Aortic smooth muscle cell (primary cell): Measurements from ENCODE around the gene SMIM44. TPM values are rescaled to one million over a fixed set of nuclear protein-coding genes. Genes with fewer than 3 reads are reported as not detected.

ENCODE experiments used
- total RNA-seq: library from RNA; depleted of rRNA; stranded (reverse); fragments of >200 nt; gene quantifications from 2 replicates; pipeline ENCODE4 v1.2.3, GENCODE V29; 2014

Gene SMIM44
- total RNA-seq: not detected in 2 replicates

DNA sequence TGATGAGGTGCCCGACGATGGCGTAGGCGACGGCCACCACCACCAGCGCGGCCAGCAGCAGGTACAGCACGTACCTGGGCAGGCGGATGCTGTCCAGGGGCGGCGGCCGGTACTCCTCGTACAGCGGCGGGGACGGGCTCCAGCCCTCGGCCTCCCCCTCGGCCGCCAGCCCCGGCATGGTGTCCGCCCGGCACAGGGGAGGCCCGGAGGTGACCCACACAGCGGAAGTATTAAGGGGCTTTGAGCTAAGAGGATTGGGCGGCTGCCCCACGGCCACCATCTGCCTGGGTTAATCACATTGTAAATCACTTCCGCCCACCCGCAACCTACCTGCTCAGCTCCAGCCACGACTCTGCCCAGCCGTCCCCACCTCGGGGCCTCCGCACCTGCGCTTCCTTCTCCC is at the start of gene SMIM44:
Gene SMIM44 (minus strand): TSS at position 216 of the 403 bp plus-strand sequence. CDS start 38 bp downstream, at position 178.

DNA sequence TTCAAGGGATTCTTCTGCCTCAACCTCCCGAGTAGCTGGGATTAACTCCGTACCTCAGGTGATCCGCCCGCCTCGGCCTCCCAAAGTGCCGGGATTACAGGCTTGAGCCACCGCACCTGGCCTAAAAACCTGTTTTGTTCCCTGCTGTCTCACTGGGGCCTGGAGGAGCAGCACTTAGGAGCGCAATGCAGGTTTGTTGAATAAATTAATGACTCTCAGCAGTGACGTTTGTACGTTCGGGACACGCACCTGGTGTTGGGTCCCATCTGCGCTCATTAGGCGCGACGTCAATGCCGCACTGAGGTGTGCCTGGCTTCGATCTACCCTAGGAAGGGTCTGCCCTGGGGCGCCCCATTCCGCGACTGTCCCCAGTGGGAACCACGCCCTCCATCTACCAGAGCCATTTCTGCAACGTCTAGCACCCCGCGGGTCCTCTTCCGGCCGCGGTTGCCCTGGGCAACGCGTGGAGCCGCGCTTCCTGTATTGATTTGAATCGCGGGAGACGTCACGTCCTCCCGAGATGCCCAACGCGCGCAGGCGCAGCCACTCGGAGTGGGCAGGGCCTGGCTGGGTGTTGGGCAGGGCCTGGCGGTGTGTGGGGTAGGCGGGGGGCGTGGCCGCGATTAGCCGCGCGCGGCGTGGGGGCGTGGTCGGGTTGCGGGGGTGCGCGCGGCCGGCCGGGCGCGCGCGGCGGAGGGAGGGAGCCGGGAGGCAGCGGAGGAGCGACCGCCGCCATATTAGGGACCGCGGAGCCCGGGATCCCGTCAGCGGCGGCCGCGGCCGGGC is 22.6 kb upstream of the SMIM44 start, which contains the start of gene FZR1:
Gene FZR1 (plus strand): TSS at position 714 of the 786 bp plus-strand sequence. CDS start 16,679 bp downstream, outside the sequence.

DNA sequence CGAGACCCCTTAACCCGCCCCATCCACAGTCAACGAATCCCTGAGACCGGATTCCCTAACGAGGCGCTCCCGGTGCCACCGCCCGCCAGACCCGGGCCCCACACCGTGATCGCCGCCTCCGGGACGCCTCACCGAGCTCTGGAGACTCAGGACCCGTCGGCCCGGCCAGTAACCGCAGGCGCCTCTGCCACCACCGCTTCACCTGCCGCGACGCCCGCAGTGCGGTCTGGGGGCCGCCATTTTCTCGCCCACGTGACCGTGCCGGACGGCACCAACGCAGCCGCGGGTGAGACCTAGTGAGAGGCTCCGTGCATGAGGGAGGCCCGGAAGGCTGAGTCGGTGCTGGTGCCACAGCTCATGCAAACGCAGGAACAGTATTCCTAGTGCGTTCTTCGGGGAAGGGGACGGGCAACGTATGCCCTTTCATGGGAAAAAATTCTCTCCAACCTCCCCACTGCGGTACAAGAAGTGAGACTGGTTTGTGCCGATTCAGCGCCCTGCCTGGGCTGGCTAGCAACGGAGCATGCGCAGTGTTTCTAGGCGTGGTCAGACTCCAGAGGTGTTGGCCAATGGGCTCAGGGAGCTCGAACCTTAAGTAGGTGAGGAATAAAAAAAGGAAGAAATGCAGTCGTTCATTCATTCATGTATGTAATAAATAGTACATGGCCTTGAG is 17.3 kb upstream of the SMIM44 start, which contains the start of gene DOHH:
Gene DOHH (minus strand): TSS at position 246 of the 673 bp plus-strand sequence. CDS start 3,860 bp downstream, outside the sequence.

DNA sequence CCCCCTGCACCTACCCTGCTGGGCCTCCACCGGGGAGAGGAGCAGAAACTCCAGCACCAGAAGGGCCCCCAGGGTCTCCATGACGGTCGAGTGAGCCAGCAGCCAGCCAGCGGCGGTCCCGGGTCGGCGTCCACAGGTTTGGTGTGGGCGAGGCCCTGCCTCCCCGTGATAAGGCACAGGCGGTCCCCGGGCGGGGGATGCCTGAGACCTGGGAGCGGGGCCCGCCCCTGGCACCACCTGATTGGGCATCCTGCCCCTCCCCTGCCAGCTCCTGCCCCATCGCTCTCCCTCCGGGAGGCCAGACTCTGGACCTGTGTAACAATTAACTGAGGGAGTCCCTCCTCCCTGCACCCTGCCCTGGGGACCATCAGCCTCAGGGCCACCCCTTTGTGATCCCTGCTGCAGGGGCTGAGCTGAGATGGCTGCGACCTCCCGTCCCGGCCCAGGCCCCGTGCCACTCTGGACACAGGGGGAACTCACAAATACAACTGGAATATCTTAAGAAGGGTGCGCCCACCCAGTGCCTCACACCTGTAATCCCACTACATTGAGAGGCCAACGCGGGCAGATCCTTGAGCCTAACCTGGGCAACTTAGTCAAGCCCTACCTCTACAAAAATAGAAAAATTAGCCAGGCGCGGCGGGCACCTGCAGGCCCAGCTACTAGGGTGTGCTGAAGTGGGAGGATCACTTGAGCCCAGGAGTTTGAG is 2.7 kb downstream of the SMIM44 start, which contains the start of gene SMIM24:
Gene SMIM24 (minus strand): TSS at position 143 of the 709 bp plus-strand sequence. CDS start 62 bp downstream, at position 81.

Other genes with a start within 250 kb of the SMIM44 start
- gene NFIC, start 116.9 kb downstream of the SMIM44 start, total RNA-seq: 53.5 and 69.8 TPM in 2 replicates
- gene SMIM24, start 2.9 kb downstream of the SMIM44 start, total RNA-seq: not detected in 2 replicates
- gene DOHH, start 17.2 kb upstream of the SMIM44 start, total RNA-seq: 9.3 and 13.6 TPM in 2 replicates
- 30.5 and 33.0 TPM in 2 replicates for gene FZR1, start 22.9 kb upstream of the SMIM44 start, total RNA-seq
- not detected in 2 replicates for gene TEKTIP1, start 55.7 kb upstream of the SMIM44 start, total RNA-seq
- gene MFSD12, start 74.1 kb upstream of the SMIM44 start, total RNA-seq: 86.3 and 130 TPM in 2 replicates
- 84.4 and 98.6 TPM in 2 replicates for gene HMG20B, start 89.5 kb upstream of the SMIM44 start, total RNA-seq
- under 0.01 and 0.06 TPM in 2 replicates for gene GIPC3, start 102.0 kb upstream of the SMIM44 start, total RNA-seq
- gene TBXA2R, start 123.4 kb upstream of the SMIM44 start, total RNA-seq: 4.0 and 6.3 TPM in 2 replicates
- 18.2 and 24.6 TPM in 2 replicates for gene CACTIN, start 143.3 kb upstream of the SMIM44 start, total RNA-seq
- gene PIP5K1C, start 217.0 kb upstream of the SMIM44 start, total RNA-seq: 21.8 and 26.9 TPM in 2 replicates
- gene TJP3, start 224.9 kb upstream of the SMIM44 start, total RNA-seq: not detected in 2 replicates